IPS DF 6.9 (cell line): Measurements from ENCODE around the gene VAC14.

Experiments
- DNase-seq: peaks from one replicate; pipeline ENCODE4 v3.0.0-alpha.2; 2013; ENCODE audit warnings: low read depth, low spot score
- H3K27ac ChIP-seq: one replicate; pipeline ENCODE4 v1.5.1; 2013; ENCODE audit warnings: low read length, control low read depth
- H3K27me3 ChIP-seq: 2 replicates; pipeline ENCODE4 v1.6.1; 2013; ENCODE audit warnings: mild to moderate bottlenecking, low read length; ENCODE audit not compliant: control insufficient read depth, insufficient read depth
- H3K36me3 ChIP-seq: 2 replicates; pipeline ENCODE4 v1.6.1; 2013; ENCODE audit warnings: low read length; ENCODE audit not compliant: control insufficient read depth, insufficient read depth
- H3K4me1 ChIP-seq: 2 replicates; pipeline ENCODE4 v1.6.1; 2013; ENCODE audit warnings: low read length; ENCODE audit not compliant: control insufficient read depth, insufficient read depth
- H3K4me3 ChIP-seq: 2 replicates; pipeline ENCODE4 v1.5.1; 2013; ENCODE audit warnings: mild to moderate bottlenecking, low read length
- H3K9me3 ChIP-seq: 2 replicates; pipeline ENCODE4 v1.6.1; 2013; ENCODE audit warnings: low read length, inconsistent platforms; ENCODE audit not compliant: control insufficient read depth, insufficient read depth
- WGBS: extraction: QIAGEN DNeasy Blood & Tissue Kit; methylation state at CpG from one replicate; pipeline ENCODE4 v1.1.7; 2013; ENCODE audit warnings: mixed read lengths, missing lambda C conversion rate; ENCODE audit not compliant: insufficient read length, insufficient coverage; 5-methylcytosine and 5-hydroxymethylcytosine counted together

The VAC14 gene

DNA sequence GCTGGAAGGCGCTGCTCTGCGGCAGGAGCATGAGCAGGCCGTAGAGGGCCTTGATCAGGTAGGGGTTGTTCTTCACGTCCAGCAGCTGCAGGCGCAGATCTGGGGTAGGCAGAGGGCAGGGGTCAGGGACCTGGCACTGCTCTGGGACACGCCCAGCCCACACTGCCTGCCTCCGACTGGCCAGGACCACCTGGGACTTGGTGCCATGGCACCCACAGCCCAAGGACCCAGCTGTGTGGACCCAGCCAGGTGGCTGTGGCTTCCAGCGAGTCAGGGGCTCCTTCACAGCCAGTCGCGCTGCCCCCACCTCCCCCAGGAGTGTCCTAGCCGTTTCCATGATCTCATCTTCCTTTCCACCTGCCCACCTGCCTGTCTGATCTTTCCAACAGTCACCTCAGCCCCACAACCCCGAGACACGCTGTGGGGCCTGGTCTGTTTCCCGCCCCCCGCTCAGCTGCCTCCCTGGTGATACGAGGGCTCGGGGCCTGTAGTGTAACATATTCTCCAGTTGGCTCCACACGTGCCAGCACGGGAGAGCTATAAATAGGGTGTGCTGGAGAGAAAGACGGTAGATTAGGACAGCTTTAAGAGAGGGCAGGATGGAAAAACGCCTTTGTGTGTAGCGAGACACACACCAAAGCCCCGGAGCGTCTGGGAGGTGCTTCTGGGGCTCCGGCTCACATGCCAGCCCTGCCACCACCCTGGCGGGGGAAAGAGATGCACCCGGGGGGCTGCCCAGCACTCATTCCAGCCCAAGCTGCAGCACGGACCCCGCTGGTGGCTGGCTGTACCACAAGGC is 107.9 kb downstream of the VAC14 start:
- DNase-seq: no peak
- Histone ChIP-seq H3K9me3 (no peaks in the 10 kb centered on the region), H3K27me3 (no peaks in the 10 kb centered on the region), H3K27ac (no peak overlapping the region), H3K4me1 (peaks cover 21% of the 10 kb centered on the region), H3K36me3 (no peaks in the 10 kb centered on the region), H3K4me3 (no peak overlapping the region)
- no CpG with 5 or more reads among the region's 29 CpGs for WGBS

DNA sequence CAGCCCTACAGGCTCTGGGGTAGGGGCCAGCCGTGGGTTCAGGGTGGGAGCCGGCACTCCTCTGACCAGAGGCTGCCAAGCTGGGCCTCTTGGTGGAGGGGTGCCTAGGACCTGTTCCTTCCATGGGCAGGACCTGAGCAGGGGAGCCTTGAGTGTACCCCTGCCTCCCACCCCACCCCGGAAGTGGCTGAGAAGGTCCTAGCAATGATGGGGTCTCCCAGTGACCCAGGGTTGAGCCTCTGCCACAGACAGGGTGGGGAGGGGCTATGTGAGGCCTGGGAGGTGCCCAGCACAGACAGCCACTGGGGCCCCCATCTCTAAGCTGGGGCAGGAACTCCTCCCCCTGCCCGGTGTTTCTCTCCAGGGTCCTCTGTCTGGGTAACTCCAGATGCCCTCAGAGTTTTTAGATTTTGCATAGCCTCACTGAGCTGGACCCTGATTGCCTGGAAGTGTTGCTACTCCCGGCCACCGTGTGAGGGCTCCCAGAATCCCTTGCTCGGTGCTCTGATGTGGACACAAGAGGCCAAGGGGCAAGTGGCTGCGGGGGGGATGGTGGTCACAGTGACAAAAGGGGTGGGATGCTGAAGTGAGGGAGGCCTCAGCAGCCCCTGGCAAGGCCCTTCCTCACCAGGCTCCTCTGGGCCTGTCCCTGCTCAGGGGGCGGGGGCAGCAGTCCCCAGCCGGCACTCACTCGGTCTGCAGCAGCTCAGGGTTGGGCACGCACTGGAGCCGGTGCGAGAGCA is 108.7 kb downstream of the VAC14 start:
- H3K9me3 ChIP-seq: no peaks in the 10 kb centered on the region
- H3K27ac ChIP-seq: no peak overlapping the region
- no peaks in the 10 kb centered on the region for H3K36me3 ChIP-seq
- H3K4me3 ChIP-seq: no peak overlapping the region
- no CpG with 5 or more reads among the region's 14 CpGs for WGBS
- no peaks in the 10 kb centered on the region for H3K27me3 ChIP-seq
- DNase-seq: no peak
- H3K4me1 ChIP-seq: peaks cover 21% of the 10 kb centered on the region

DNA sequence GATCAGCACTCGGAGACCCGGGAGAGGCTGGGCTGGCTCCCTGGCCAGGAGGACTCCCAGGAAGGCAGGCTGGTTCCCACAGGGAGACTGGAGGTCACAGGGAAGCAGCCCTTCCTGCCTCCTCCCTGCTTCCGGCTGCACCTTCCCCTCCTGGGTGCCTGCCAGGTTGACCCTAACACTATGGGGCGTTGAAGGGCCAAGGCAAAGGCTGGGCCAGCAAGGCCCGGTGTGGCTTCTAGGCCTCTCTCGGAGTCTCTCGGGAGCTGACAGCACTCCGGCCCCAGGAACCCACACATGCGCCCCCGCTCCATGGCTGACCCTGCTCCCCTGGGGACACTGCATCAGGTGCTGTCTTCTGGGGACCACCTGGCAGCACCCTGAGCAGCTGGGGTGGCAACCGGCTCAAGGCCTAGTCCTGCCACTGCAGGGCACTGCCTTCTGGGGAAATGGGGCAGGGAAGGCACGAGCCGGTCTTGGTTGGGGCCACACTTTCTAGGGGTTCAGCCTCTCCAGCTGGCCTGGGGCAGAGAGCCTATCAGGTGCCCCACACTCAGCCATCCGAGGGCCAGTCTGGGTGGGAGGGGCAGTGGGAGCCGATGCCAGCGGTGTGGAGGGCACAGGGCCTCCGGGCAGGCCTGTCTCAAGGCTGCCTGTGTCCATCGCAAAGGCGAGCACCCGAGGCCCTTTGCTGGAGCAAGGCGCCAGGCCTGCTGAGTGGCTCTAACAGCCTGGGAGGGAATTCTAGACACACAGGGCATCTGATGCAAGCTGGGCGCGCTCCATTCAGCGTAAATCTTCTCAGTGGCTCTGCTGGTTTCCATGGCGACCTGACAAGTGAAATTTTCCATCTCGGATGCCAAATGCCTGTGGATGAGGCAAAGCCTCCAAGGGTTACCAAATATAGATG is 109.5 kb downstream of the VAC14 start:
- peaks cover 26% of the 10 kb centered on the region for H3K4me1 ChIP-seq
- no CpG with 5 or more reads among the region's 26 CpGs for WGBS
- H3K27ac ChIP-seq: no peak overlapping the region

DNA sequence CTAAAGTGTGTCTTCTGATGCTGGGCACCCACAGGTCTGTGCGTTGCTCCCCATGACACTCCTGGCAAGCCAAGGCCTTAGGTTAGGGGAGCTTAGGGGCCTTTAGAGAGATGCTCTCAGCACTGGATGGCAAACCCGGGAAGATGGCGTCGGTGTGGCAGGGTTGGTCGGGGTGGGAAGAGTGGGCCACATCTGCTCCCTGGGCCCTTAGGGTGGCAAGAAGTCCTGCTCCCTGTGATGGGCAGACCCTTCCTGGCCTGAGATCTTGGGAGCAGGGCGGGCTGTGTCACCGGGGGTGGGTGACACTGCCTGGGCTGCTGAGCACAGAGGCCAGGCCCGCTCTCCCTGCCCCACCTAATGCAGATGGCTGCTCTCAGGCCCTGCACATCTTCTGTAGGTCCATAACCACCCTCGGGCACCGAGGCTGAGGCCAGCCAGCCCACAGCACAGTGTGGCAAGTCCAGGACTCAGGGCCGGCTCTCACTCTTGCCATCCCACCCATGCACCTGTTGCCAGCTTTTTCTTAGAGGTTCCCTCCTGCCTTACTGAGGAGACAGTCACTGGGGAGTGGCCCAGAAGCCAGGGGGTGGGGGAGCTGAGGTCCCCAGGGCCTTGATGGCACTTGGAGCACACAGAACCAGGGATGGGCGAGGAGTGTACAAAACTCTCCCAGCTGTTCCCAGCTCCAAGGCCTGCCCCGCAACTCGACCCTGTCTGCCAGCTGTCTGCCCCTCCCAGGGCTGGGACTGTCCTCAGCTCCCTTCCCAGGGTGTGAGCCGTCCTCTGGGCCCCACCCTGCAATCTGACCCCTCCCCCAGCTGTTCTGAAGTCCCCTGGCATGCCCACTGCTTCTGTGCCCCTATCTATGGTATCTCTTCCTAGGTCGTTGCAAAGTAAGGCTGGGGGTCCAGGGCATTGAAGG is 110.7 kb downstream of the VAC14 start:
- H3K36me3 ChIP-seq: no peaks in the 10 kb centered on the region

More for the DNA sequence above, 109.5 kb downstream of the VAC14 start:
- Histone ChIP-seq H3K27me3 (no peaks in the 10 kb centered on the region), H3K4me3 (no peak overlapping the region), H3K36me3 (no peaks in the 10 kb centered on the region), H3K9me3 (no peaks in the 10 kb centered on the region)
- DNase-seq: no peak

DNA sequence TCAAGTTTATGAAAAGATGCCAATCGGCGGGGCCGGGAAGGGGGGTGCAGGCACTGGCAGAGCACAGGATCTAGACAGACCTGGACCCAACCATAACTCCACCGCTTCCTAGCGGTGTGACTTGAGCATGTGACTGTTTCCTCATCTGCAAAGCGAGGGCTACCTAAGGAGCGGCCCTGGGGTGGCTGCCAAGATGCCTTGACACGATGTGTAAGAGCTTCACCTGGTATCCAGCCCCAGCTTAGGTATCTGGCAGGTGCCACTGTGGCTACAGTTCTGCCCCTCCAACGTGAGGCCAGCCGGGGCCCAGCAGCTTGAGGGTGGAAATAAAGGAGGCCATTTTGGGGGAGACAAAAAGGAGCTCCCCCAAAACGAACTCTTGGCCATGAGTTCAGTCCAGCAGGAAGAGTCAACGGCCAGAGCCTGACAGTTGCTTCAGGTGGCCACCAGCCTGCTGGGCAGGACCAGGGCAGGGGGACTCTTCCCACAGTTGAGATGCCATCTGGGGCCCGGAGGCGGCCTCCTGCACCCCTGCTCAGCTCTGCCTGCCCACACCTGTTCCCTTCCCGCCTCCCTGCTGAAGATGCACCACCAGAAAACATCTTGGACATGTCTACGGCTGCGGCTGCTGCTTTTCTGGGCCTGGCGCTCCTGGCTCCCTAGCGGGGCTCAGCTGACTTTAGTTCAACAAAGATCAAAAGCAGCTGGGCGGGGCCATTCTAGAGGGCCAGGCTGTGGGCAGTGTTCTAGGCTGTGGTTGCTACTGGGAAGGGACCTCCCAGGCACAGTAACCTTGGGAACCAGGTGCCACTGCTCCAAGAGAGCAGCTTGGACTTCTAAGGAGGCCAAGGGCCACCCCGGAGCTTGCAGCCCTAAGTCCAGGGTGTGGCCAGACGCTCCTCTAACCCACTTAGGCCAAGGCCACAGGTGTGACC is 111.7 kb downstream of the VAC14 start:
- Histone ChIP-seq H3K27me3 (no peaks in the 10 kb centered on the region), H3K27ac (no peak overlapping the region), H3K9me3 (no peaks in the 10 kb centered on the region), H3K4me1 (peaks cover 16% of the 10 kb centered on the region), H3K4me3 (no peak overlapping the region), H3K36me3 (no peaks in the 10 kb centered on the region)
- DNase-seq: no peak
- WGBS: no CpG with 5 or more reads among the region's 22 CpGs

More for the DNA sequence above, 110.7 kb downstream of the VAC14 start:
- no peak for DNase-seq
- H3K27ac ChIP-seq: no peak overlapping the region
- H3K9me3 ChIP-seq: no peaks in the 10 kb centered on the region
- H3K4me1 ChIP-seq: peaks cover 20% of the 10 kb centered on the region
- no peak overlapping the region for H3K4me3 ChIP-seq
- H3K27me3 ChIP-seq: no peaks in the 10 kb centered on the region
- WGBS: no CpG with 5 or more reads among the region's 16 CpGs

DNA sequence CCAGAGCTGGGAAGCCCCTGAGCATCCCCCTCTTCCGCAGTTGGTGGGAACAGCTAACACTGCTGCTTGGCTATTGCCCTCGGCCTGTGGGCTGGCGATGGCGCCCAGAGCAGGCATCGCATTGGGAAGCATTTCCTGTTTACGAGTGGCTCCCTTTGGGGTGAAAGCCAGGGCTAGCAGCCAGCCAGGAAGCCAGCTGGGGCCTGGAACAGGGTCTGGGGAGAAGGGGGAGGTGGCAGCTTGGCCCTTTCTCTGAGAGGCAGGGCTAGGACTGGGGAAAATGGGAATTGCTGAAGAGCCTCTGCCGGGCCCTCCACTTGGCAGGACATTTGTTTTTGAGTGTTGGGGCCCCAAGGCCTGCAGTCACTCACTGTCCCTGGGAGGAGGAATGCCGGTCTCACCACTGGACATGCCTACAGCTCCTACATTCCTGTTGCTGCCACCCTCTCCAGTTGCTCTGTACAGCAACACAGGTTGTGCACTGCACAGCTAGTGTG is 112.7 kb downstream of the VAC14 start:
- no peak overlapping the region for H3K27ac ChIP-seq
- no CpG with 5 or more reads among the region's 8 CpGs for WGBS
- H3K36me3 ChIP-seq: no peaks in the 10 kb centered on the region
- DNase-seq: no peak
- H3K27me3 ChIP-seq: no peaks in the 10 kb centered on the region
- H3K4me1 ChIP-seq: peaks cover 8% of the 10 kb centered on the region
- no peaks in the 10 kb centered on the region for H3K9me3 ChIP-seq
- no peak overlapping the region for H3K4me3 ChIP-seq

DNA sequence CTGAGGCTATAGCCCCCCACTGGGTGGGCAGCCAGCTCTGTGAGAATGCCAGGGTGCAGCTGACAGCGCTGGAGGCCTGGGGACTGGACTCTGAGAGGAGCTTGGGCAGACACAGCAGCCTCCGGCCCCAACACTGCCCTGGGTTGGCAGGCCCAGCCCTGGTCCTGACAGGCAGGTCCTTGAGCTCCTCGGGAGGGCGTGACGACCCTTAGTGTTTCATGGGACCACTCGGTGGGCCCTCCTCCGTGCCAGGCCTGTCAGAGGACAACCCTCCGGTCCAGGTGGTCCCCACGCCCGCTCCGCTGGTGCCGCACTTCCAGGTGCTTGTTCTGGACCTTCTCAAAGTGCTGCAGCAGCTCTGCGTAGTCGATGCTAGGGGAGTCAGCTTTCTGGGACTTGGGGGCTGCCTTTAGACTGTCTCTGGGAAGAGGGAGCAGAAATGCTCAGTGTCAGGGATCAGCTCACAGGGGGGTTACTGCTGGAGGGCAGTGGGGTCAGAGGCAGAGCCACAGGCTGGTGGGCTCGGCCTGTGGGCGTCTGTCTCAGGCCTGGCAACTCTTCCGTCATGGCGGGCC is 113.2 kb downstream of the VAC14 start:
- no CpG with 5 or more reads among the region's 18 CpGs for WGBS
- peaks cover 7% of the 10 kb centered on the region for H3K4me1 ChIP-seq
- DNase-seq: no peak
- H3K27me3 ChIP-seq: no peaks in the 10 kb centered on the region
- H3K27ac ChIP-seq: no peak overlapping the region
- no peaks in the 10 kb centered on the region for H3K9me3 ChIP-seq
- H3K4me3 ChIP-seq: no peak overlapping the region
- H3K36me3 ChIP-seq: no peaks in the 10 kb centered on the region

DNA sequence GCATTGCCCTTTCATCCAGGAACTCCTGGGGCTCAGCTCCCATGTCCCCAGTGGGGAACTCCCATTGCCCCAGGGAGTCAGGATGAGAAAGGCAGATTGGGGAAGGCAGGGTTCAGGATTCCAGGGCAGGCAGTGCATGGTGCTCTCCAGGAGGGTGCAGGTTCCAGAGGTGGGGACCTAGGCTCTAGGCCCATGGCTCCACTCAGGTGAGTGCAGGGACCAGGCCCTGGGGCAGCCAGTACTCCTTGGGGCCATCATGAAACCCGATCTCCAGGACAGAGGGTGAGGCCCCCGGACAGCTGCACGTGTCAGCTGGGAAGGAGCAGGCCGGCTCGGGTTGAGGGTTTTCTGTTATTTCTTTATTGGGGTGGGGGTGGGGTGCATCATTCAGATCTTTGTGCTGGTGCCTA is 113.9 kb downstream of the VAC14 start:
- no peak for DNase-seq
- Histone ChIP-seq H3K27me3 (no peaks in the 10 kb centered on the region), H3K4me3 (no peak overlapping the region), H3K27ac (no peak overlapping the region), H3K36me3 (no peaks in the 10 kb centered on the region), H3K9me3 (no peaks in the 10 kb centered on the region), H3K4me1 (peaks cover 7% of the 10 kb centered on the region)
- no CpG with 5 or more reads among the region's 5 CpGs for WGBS
